ENCODE results near the gene ADRA2C.

The ADRA2C gene

DNA sequence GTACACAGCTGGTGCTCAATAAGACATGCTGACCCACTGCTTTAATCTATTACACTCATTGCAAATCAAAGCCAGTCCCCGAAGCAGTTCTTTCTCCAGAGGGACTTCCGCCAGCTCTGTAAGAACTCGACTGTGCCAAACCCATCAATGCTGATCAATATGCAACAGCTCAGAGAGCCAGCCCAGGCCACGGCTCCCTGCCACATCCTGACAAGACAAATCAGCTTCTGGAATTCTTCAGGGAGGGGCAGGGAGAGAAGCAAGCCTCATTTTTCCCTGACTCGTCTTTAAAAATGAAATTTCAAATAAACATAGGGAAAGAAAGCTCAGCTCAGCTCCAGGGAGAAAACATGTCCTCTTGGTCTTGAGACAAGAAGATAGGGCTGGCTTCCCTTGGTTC, 5.3 kb upstream of the ADRA2C start:
- H3K27me3 ChIP-seq (ENCODE audit: insufficient read depth, low read length, poor library complexity, severe bottlenecking), result no peaks in the 10 kb centered on the region
- peaks cover 3% of the 10 kb centered on the region; the same call in 1 of the 2 replicates for H3K9me3 ChIP-seq (ENCODE audit: insufficient read depth, low read depth, low read length)
- no peak overlapping the region for H3K9ac ChIP-seq (ENCODE audit: low read depth, low read length, poor library complexity, severe bottlenecking)
- no peak overlapping the region for H3K4me2 ChIP-seq (ENCODE audit: low read depth, low read length, poor library complexity, severe bottlenecking)
- no peak overlapping the region for H2AFZ ChIP-seq (ENCODE audit: low read length)
- TF ChIP-seq EZH2phosphoT487 (IDR thresholded peaks at IDR 0.05; ENCODE audit: borderline replicate concordance) (no peak), CTCF (conservative IDR thresholded peaks at IDR 0.05; ENCODE audit: low read length) (no peak)
- no peaks in the 10 kb centered on the region for H3K79me2 ChIP-seq (ENCODE audit: insufficient read depth, low read length)
- H3F3A ChIP-seq (ENCODE audit: low read depth), result no peaks in the 10 kb centered on the region
- no peak overlapping the region for H3K4me3 ChIP-seq (ENCODE audit: low read length, poor library complexity, severe bottlenecking)
- H4K20me1 ChIP-seq (ENCODE audit: insufficient read depth, low read length, poor library complexity, severe bottlenecking), result no peaks in the 10 kb centered on the region
- H3K4me1 ChIP-seq (ENCODE audit: insufficient read depth, low read length, poor library complexity, severe bottlenecking), result no peaks in the 10 kb centered on the region
- no peaks in the 10 kb centered on the region for H3K36me3 ChIP-seq (ENCODE audit: insufficient read depth, low read length)
- no peaks in the 10 kb centered on the region for H3K9me2 ChIP-seq (replicated peaks; ENCODE audit: low read depth, low read length)

- Histone ChIP-seq H3K9ac (ENCODE audit: low read depth, low read length, poor library complexity, severe bottlenecking) (no peak overlapping the region), H3F3A (ENCODE audit: low read depth) (no peaks in the 10 kb centered on the region), H3K27me3 (ENCODE audit: insufficient read depth, low read length, poor library complexity, severe bottlenecking) (no peaks in the 10 kb centered on the region), H3K4me3 (ENCODE audit: low read length, poor library complexity, severe bottlenecking) (no peak overlapping the region), H3K9me2 (replicated peaks; ENCODE audit: low read depth, low read length) (no peaks in the 10 kb centered on the region), H3K4me2 (ENCODE audit: low read depth, low read length, poor library complexity, severe bottlenecking) (no peak overlapping the region), H4K20me1 (ENCODE audit: insufficient read depth, low read length, poor library complexity, severe bottlenecking) (no peaks in the 10 kb centered on the region), H3K4me1 (ENCODE audit: insufficient read depth, low read length, poor library complexity, severe bottlenecking) (no peaks in the 10 kb centered on the region), H3K79me2 (ENCODE audit: insufficient read depth, low read length) (no peaks in the 10 kb centered on the region), H2AFZ (ENCODE audit: low read length) (no peak overlapping the region), H3K9me3 (ENCODE audit: insufficient read depth, low read depth, low read length) (peaks cover 3% of the 10 kb centered on the region; the same call in 1 of the 2 replicates), H3K36me3 (ENCODE audit: insufficient read depth, low read length) (no peaks in the 10 kb centered on the region)
- TF ChIP-seq EZH2phosphoT487 (IDR thresholded peaks at IDR 0.05; ENCODE audit: borderline replicate concordance) (no peak), CTCF (conservative IDR thresholded peaks at IDR 0.05; ENCODE audit: low read length) (no peak)
These were observed 3.9 kb upstream of the ADRA2C start for GRCh38 chr4:3762264-3762663.

- Histone ChIP-seq H3K36me3 (ENCODE audit: insufficient read depth, low read length) (no peaks in the 10 kb centered on the region), H3F3A (ENCODE audit: low read depth) (no peaks in the 10 kb centered on the region), H3K4me2 (ENCODE audit: low read depth, low read length, poor library complexity, severe bottlenecking) (no peak overlapping the region), H3K9ac (ENCODE audit: low read depth, low read length, poor library complexity, severe bottlenecking) (no peak overlapping the region), H2AFZ (ENCODE audit: low read length) (no peak overlapping the region), H3K79me2 (ENCODE audit: insufficient read depth, low read length) (no peaks in the 10 kb centered on the region), H3K4me1 (ENCODE audit: insufficient read depth, low read length, poor library complexity, severe bottlenecking) (no peaks in the 10 kb centered on the region), H3K27me3 (ENCODE audit: insufficient read depth, low read length, poor library complexity, severe bottlenecking) (no peaks in the 10 kb centered on the region), H3K9me2 (replicated peaks; ENCODE audit: low read depth, low read length) (no peaks in the 10 kb centered on the region), H3K4me3 (ENCODE audit: low read length, poor library complexity, severe bottlenecking) (no peak overlapping the region), H3K9me3 (ENCODE audit: insufficient read depth, low read depth, low read length) (peaks cover 3% of the 10 kb centered on the region; the same call in 1 of the 2 replicates), H4K20me1 (ENCODE audit: insufficient read depth, low read length, poor library complexity, severe bottlenecking) (no peaks in the 10 kb centered on the region)
- TF ChIP-seq EZH2phosphoT487 (IDR thresholded peaks at IDR 0.05; ENCODE audit: borderline replicate concordance) (no peak), CTCF (conservative IDR thresholded peaks at IDR 0.05; ENCODE audit: low read length) (no peak)
These were observed 3.2 kb upstream of the ADRA2C start for GRCh38 chr4:3762753-3763549.

Data from Loucy (cell line).